ENCODE data around the gene FLYWCH1.
"Not testable (repeated sequence)": the region's sequence is repeated elsewhere in the genome, so short reads cannot be mapped to it uniquely, and the experiment has no call there.

FLYWCH1 gene

DNA sequence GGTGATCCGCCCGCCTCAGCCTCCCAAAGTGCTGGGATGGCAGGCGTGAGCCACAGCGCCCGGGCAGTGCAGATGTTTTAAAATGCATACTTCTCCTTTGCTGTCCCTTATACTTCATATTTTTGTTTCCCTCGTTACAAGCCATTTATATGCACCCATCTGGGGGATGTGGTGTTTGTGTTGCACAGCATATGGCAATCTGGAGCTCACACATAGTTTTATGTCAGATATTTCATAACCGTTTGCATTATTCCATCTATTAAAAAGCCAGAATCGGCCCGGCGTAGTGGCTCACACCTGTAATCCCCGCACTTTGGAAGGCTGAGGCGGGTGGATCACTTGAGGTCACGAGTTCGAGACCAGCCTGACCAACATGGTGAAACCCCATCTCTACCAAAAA, 11.8 kb downstream of the FLYWCH1 start:
- DNase-seq (ENCODE audit: extremely low spot score), result no peak

DNA sequence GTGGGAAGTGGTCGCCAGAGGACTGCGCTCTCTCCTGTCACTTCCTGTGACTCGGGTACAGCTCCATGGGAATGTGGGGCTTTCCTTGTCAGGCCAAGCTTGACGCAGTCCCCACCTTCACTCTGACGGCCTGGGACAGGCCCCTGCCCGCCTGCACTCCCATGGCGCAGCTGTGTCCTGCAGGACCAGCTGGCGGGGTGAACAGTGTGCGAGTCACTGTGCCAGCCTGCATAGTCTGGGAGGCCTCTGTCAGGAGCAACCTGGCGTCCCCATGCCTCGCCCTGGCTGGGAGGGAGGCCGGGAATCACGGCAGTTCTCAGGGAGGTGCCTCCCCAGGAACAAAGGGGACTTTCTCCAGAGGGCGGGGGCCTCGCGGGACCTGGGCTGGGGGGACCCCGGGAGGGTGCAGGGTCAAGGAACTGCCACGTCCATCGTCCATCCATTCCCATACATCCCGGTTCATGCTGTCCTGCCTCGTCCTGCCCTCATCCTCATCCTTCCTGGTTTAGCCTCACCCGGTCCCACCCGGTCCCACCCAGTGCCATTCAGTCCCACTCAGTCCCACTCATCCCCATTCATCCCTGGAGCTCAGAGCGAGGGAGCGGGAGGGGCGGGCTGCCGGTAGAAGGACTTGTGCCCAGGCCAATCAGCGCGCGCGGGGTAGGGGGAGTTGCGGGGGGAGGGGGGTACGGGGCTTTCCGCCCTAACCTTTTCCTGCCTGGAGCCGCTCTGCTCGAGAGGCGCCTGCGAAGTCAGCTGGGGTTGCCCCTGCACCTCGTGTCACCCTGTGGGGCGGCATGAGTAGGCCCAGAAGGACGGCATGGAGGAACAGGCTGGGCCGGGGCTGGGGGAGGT, 13.4 kb downstream of the FLYWCH1 start:
- POLR2A ChIA-PET, result no interaction called here
- TF ChIP-seq SUZ12 (IDR thresholded peaks at IDR 0.05) (no peak), HDGF (IDR thresholded peaks at IDR 0.05; ENCODE audit: borderline replicate concordance) (no peak), ELF4 (IDR thresholded peaks at IDR 0.05) (no peak), NFRKB (IDR thresholded peaks at IDR 0.05) (no peak), LEF1 (IDR thresholded peaks at IDR 0.05; ENCODE audit: borderline replicate concordance) (no peak), BHLHE40 (IDR thresholded peaks at IDR 0.05; ENCODE audit: borderline replicate concordance) (no peak), CTBP1 (IDR thresholded peaks at IDR 0.05; ENCODE audit: borderline replicate concordance) (no peak), L3MBTL2 (conservative IDR thresholded peaks at IDR 0.05) (no peak), FOXK2 (IDR thresholded peaks at IDR 0.05) (no peak), TARDBP (IDR thresholded peaks at IDR 0.05) (no peak), FOXM1 (IDR thresholded peaks at IDR 0.05; ENCODE audit: borderline replicate concordance) (no peak), ZNF384 (IDR thresholded peaks at IDR 0.05) (no peak), FOXA1 (IDR thresholded peaks at IDR 0.05) (no peak)
- CTCF ChIA-PET, result no interaction called here
- no peak for DNase-seq (ENCODE audit: extremely low spot score)

More for the DNA sequence above, 11.8 kb downstream of the FLYWCH1 start:
- ChIA-PET POLR2A (interaction anchor here (0.8 kb wide), 1 partner anchor 12 kb away, joined by 4 read pairs; the partner anchor contains the start of gene FLYWCH1), CTCF (interaction anchor here (0.7 kb wide), 1 partner anchor 135 kb away, joined by 7 read pairs; no protein-coding TSS in a partner anchor)
- no peak for TF ChIP-seq FOXA1 (IDR thresholded peaks at IDR 0.05)
- no peak for TF ChIP-seq L3MBTL2 (conservative IDR thresholded peaks at IDR 0.05)

DNA sequence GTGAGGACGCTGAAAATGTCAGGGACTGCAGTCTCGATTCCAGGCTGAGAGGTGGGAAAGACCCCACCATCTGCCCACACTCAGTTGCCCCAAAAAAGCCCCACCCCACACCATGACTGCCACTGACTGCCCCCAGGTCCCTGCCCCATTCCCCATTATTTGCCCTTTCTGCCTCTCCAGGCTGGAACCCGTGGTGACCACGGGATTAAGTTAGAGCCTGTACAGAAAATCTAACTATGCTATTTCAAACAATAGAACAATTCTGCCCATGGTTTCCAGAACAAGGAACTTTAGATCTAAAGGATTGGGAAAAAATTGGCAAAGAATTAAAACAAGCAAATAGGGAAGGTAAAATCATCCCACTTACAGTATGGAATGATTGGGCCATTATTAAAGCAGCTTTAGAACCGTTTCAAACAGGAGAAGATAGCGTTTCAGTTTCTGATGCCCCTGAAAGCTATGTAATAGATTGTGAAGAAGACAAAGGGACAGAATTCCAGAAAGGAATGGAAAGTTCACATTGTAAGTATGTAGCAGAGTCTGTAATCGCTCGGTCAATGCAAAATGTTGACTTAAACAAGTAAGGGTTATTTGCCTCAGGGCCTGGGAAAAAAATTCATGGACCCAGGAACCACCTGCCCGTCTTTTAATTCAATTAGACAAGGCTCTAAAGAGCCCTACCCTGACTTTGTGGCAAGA, 14.4 kb downstream of the FLYWCH1 start:
- CTCF ChIA-PET, result interaction anchor here (1.2 to 1.9 kb wide), 7 partner anchors 9 to 125 kb away, joined by 4 to 13 read pairs (median 5); no protein-coding TSS in a partner anchor
- TF ChIP-seq ELF4 (IDR thresholded peaks at IDR 0.05), result no peak
- no peak for TF ChIP-seq ZNF384 (IDR thresholded peaks at IDR 0.05)
- no peak for TF ChIP-seq TARDBP (IDR thresholded peaks at IDR 0.05)
- TF ChIP-seq L3MBTL2 (conservative IDR thresholded peaks at IDR 0.05), result no peak
- no peak for TF ChIP-seq SUZ12 (IDR thresholded peaks at IDR 0.05)
- TF ChIP-seq FOXM1 (IDR thresholded peaks at IDR 0.05; ENCODE audit: borderline replicate concordance), result no peak
- POLR2A ChIA-PET, result interaction anchor here (1.2 kb wide), 1 partner anchor 244 kb away, joined by 4 read pairs; the partner anchor contains the start of gene KCTD5
- no peak for DNase-seq (ENCODE audit: extremely low spot score)

DNA sequence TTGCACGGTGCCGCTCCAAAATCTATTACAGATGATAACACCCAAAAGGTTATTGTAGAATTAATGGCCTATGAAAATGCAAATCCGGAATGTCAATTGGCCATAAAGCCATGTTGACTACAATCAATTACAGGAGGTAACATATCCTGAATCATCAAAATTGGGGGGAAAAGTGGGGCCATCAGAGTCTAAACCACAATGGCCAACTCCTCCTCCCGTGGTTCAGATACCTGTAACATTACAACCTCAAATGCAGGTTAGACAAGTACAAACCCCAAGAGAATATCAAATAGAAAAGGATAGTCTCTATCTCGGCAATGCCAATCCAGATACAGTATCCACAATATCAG, 14.9 kb downstream of the FLYWCH1 start:
- CTCF ChIA-PET, result interaction anchor here (0.7 to 1.9 kb wide), 10 partner anchors 10 to 414 kb away, joined by 3 to 13 read pairs (median 5); no protein-coding TSS in a partner anchor
- DNase-seq (ENCODE audit: extremely low spot score), result no peak
- no peak for TF ChIP-seq NFRKB (IDR thresholded peaks at IDR 0.05)
- TF ChIP-seq SUZ12 (IDR thresholded peaks at IDR 0.05), result no peak
- no peak for TF ChIP-seq TARDBP (IDR thresholded peaks at IDR 0.05)
- no peak for TF ChIP-seq SP1 (IDR thresholded peaks at IDR 0.05)
- TF ChIP-seq ELF4 (IDR thresholded peaks at IDR 0.05), result no peak
- no peak for TF ChIP-seq ARNT (IDR thresholded peaks at IDR 0.05)
- TF ChIP-seq FOXK2 (IDR thresholded peaks at IDR 0.05), result no peak
- TF ChIP-seq FOXA1 (IDR thresholded peaks at IDR 0.05), result no peak
- TF ChIP-seq ZNF384 (IDR thresholded peaks at IDR 0.05), result no peak
- TF ChIP-seq L3MBTL2 (conservative IDR thresholded peaks at IDR 0.05), result no peak
- TF ChIP-seq FOXM1 (IDR thresholded peaks at IDR 0.05; ENCODE audit: borderline replicate concordance), result no peak
- no peak for TF ChIP-seq HDGF (IDR thresholded peaks at IDR 0.05; ENCODE audit: borderline replicate concordance)
- POLR2A ChIA-PET, result interaction anchor here (0.7 to 1.2 kb wide), 2 partner anchors 143 to 244 kb away, joined by 3 to 4 read pairs; partner anchors contain the start of gene KCTD5

DNA sequence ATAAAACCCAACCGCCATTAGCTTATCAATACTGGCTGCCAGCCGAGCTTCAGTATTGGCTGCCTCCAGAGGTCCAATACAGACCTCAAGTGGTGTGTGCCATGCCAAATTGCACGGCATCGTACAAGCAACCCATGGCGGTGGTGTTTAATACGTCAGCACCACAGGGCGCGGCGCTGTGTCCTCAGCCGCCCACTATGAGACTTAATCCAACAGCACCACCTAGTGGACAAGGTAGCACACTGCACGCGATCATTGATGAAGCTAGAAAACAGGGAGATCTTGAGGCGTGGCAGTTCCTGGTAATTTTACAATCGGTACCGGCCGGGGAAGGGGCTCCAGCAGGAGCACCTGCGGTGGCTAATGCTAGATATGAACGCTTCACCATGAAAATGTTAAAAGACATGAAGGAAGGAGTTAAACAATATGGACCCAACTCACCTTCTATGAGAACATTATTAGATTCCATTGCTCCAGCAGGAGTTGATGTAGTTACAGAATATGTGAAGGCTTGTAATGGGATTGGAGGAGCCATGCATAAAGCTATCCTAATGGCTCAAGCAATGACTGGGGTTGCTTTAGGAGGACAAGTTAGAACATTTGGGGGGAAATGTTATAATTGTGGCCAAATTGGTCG, 15.4 kb downstream of the FLYWCH1 start:
- CTCF ChIA-PET, result interaction anchor here (0.6 to 1.9 kb wide), 15 partner anchors 10 to 415 kb away, joined by 3 to 13 read pairs (median 5); partner anchors contain the start of gene FLYWCH2
- peak; percentile 80 for DNase-seq (ENCODE audit: extremely low spot score)
- TF ChIP-seq L3MBTL2 (conservative IDR thresholded peaks at IDR 0.05) (peak; percentile 55), SUZ12 (IDR thresholded peaks at IDR 0.05) (no peak), SP1 (IDR thresholded peaks at IDR 0.05) (no peak), HDGF (IDR thresholded peaks at IDR 0.05; ENCODE audit: borderline replicate concordance) (no peak), CTBP1 (IDR thresholded peaks at IDR 0.05; ENCODE audit: borderline replicate concordance) (no peak)
- POLR2A ChIA-PET, result interaction anchor here (0.5 to 1.2 kb wide), 3 partner anchors 59 to 245 kb away, joined by 3 to 4 read pairs (median 3); partner anchors contain the start of gene KCTD5

DNA sequence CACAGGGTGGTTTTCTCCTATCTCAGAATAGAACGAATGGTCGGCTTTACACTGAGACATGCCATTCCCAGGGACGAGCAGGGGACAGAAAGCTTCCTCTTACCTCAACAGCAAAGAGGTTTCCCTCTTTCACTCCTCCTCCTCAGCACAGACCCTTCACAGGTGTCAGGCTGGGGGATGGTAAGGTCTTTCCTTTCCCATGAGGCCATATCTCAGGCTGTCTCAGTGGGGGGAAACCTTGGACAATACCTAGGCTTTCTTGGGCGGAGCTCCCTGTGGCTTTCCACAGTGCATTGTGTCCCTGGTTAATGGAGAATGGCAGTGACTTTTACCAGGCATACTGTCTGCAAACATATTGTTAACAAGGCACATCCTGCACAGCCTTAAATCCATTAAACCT, 16.4 kb downstream of the FLYWCH1 start:
- CTCF ChIA-PET, result interaction anchor here (0.6 kb wide), 1 partner anchor 154 kb away, joined by 5 read pairs; no protein-coding TSS in a partner anchor
- DNase-seq (ENCODE audit: extremely low spot score); POLR2A ChIA-PET: not testable (repeated sequence)

DNA sequence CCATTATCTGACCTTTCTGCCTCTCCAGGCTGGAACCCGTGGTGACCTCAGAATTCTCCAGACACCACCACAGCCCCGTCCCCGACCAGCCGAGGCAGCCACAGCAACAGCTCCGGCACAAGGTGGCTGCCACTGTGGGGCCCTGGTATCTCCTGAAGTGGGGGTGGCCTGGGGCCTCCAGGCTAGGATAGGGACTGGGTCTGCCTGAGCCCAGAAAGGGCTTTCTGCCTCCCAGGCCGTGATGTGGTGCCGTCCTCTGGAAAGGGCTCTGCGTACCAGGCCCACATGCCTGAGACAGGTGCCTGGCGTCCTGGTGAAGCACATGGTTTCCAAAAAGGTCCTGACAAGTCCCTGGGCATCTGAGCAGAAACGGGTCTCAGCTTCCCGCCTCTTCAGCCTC, 17.1 kb downstream of the FLYWCH1 start:
- CTCF ChIA-PET, result interaction anchor here (0.6 kb wide), 1 partner anchor 153 kb away, joined by 5 read pairs; no protein-coding TSS in a partner anchor
- DNase-seq (ENCODE audit: extremely low spot score), result no peak
- TF ChIP-seq BHLHE40 (IDR thresholded peaks at IDR 0.05; ENCODE audit: borderline replicate concordance) (no peak), SUZ12 (IDR thresholded peaks at IDR 0.05) (no peak), NFRKB (IDR thresholded peaks at IDR 0.05) (no peak), SP1 (IDR thresholded peaks at IDR 0.05) (no peak), TARDBP (IDR thresholded peaks at IDR 0.05) (no peak), FOXM1 (IDR thresholded peaks at IDR 0.05; ENCODE audit: borderline replicate concordance) (no peak), HDGF (IDR thresholded peaks at IDR 0.05; ENCODE audit: borderline replicate concordance) (no peak), ZNF384 (IDR thresholded peaks at IDR 0.05) (no peak), ELF4 (IDR thresholded peaks at IDR 0.05) (no peak), CTBP1 (IDR thresholded peaks at IDR 0.05; ENCODE audit: borderline replicate concordance) (no peak), L3MBTL2 (conservative IDR thresholded peaks at IDR 0.05) (no peak), FOXK2 (IDR thresholded peaks at IDR 0.05) (no peak), ARNT (IDR thresholded peaks at IDR 0.05) (no peak), LEF1 (IDR thresholded peaks at IDR 0.05; ENCODE audit: borderline replicate concordance) (no peak), FOXA1 (IDR thresholded peaks at IDR 0.05) (no peak)
- TF ChIP-seq, protein P1, sequence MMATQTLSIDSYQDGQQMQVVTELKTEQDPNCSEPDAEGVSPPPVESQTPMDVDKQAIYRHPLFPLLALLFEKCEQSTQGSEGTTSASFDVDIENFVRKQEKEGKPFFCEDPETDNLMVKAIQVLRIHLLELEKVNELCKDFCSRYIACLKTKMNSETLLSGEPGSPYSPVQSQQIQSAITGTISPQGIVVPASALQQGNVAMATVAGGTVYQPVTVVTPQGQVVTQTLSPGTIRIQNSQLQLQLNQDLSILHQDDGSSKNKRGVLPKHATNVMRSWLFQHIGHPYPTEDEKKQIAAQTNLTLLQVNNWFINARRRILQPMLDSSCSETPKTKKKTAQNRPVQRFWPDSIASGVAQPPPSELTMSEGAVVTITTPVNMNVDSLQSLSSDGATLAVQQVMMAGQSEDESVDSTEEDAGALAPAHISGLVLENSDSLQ (IDR thresholded peaks at IDR 0.05), result no peak
- POLR2A ChIA-PET, result no interaction called here
